CD4-positive, alpha-beta T cell treated with Interleukin-4 for 1 hour (primary cell): ENCODE data around the gene GMCL2.

Experiments used
- DNase-seq, 2 donors: peaks; one replicate each; pipeline ENCODE4 v3.0.0-alpha.2; 2020 to 2022

Gene GMCL2

GRCh38 chr5:178221853-178222252, 34.7 kb upstream of the GMCL2 start:
- no peak for DNase-seq

- DNase-seq, result no peak
Measured at GRCh38 chr5:178221282-178221681, 34.1 kb upstream of the GMCL2 start.

- DNase-seq, result no peak
Measured at GRCh38 chr5:178218827-178219226, 31.7 kb upstream of the GMCL2 start.

- no peak for DNase-seq
Measured at GRCh38 chr5:178218237-178218776, 31.1 kb upstream of the GMCL2 start.

- no peak for DNase-seq
Measured at GRCh38 chr5:178216779-178217178, 29.6 kb upstream of the GMCL2 start.

- DNase-seq, result no peak
Measured at GRCh38 chr5:178216088-178216534, 28.9 kb upstream of the GMCL2 start.

GRCh38 chr5:178215280-178216002, 28.3 kb upstream of the GMCL2 start:
- no peak for DNase-seq

GRCh38 chr5:178214160-178214803, 27.1 kb upstream of the GMCL2 start:
- DNase-seq, result no peak

- no peak for DNase-seq
Measured at GRCh38 chr5:178213748-178214151, 26.6 kb upstream of the GMCL2 start.

GRCh38 chr5:178213003-178213461, 25.9 kb upstream of the GMCL2 start:
- DNase-seq, result no peak

GRCh38 chr5:178212241-178213002, 25.3 kb upstream of the GMCL2 start:
- DNase-seq, result no peak

- DNase-seq, result no peak
Measured at GRCh38 chr5:178211095-178212048, 24.2 kb upstream of the GMCL2 start.

GRCh38 chr5:178210686-178211085, 23.5 kb upstream of the GMCL2 start:
- no peak for DNase-seq

GRCh38 chr5:178210073-178210535, 22.9 kb upstream of the GMCL2 start:
- DNase-seq, result no peak

- DNase-seq, result no peak
Measured at GRCh38 chr5:178209334-178210072, 22.3 kb upstream of the GMCL2 start.

- no peak for DNase-seq
Measured at GRCh38 chr5:178208540-178209227, 21.5 kb upstream of the GMCL2 start.

GRCh38 chr5:178207917-178208280, 20.7 kb upstream of the GMCL2 start:
- peak in 1 of 2 donors; percentile 9 for DNase-seq

GRCh38 chr5:178207183-178207916, 20.2 kb upstream of the GMCL2 start:
- DNase-seq, result peak in 1 of 2 donors; percentile 2

- DNase-seq, result peak; percentile 10 to 28
Measured at GRCh38 chr5:178206166-178207101, 19.3 kb upstream of the GMCL2 start.
